Right renal pelvis (tissue), 4 donors: ENCODE data around the gene PYGM. TPM values are rescaled to one million over a fixed set of nuclear protein-coding genes. Genes with fewer than 3 reads are reported as not detected.
"Not testable (repeated sequence)": the region's sequence is repeated elsewhere in the genome, so short reads cannot be mapped to it uniquely, and the experiment has no call there.

ENCODE experiments used
- DNase-seq, 4 donors: peaks; one replicate each; pipeline ENCODE4 v3.0.0-alpha.2; 2013; ENCODE audit warnings: low read depth in 4 of 4, low spot score in 3 of 4, missing footprints in 1 of 4
- polyA plus RNA-seq, 4 donors: library from polyadenylated mRNA; unstranded; fragments of 120-200 nt; gene quantifications; one replicate each; pipeline ENCODE4 v1.2.1, GENCODE V29; 2013; ENCODE audit not compliant: insufficient read length in 4 of 4

Gene PYGM
- polyA plus RNA-seq, 4 donors: 1.5 to 3.0 (median 2.5) TPM

GRCh38 chr11:64701956-64702355 lies 57.8 kb downstream of the PYGM start:
- not testable (repeated sequence) for DNase-seq

- no peak for DNase-seq
Measured at GRCh38 chr11:64698427-64698826, 61.3 kb downstream of the PYGM start.

GRCh38 chr11:64697663-64698375 lies 62.0 kb downstream of the PYGM start:
- DNase-seq: no peak

Other genes with a start within 250 kb of the PYGM start
- 10 to 100 TPM; 18.7 to 35.7 (median 27.6) TPM for gene SLC22A11, start 204.0 kb downstream of the PYGM start, polyA plus RNA-seq
- gene SLC22A12, start 168.8 kb downstream of the PYGM start, polyA plus RNA-seq: 1 to 10 TPM; 3.3 to 5.3 (median 5.2) TPM
- gene NRXN2, start 36.8 kb downstream of the PYGM start, polyA plus RNA-seq: 10 to 100 TPM; 15.5 to 27.8 (median 17.0) TPM
- gene RASGRP2, start 15.8 kb downstream of the PYGM start, polyA plus RNA-seq: 1 to 10 TPM; 3.3 to 6.4 (median 5.4) TPM
- gene SF1, start 18.6 kb upstream of the PYGM start, polyA plus RNA-seq: 100 to 1,000 TPM; 304 to 417 (median 318) TPM
- gene MAP4K2, start 43.2 kb upstream of the PYGM start, polyA plus RNA-seq: 10 to 100 TPM; 21.4 to 21.5 (median 21.4) TPM
- 10 to 100 TPM; 35.0 to 46.6 (median 40.6) TPM for gene MEN1, start 50.6 kb upstream of the PYGM start, polyA plus RNA-seq
- 1 to 10 TPM; 4.4 to 7.1 (median 5.4) TPM for gene CDC42BPG, start 84.7 kb upstream of the PYGM start, polyA plus RNA-seq
- 10 to 100 TPM; 54.1 to 69.5 (median 60.5) TPM for gene EHD1, start 118.6 kb upstream of the PYGM start, polyA plus RNA-seq
- gene ATG2A, start 157.2 kb upstream of the PYGM start, polyA plus RNA-seq: 10 to 100 TPM; 15.5 to 25.9 (median 16.5) TPM
- gene PPP2R5B, start 164.7 kb upstream of the PYGM start, polyA plus RNA-seq: 10 to 100 TPM; 14.9 to 18.8 (median 17.9) TPM
- 1 to 10 TPM in 3 of 4 donors, under 1 TPM in 1; 0.54 to 2.8 (median 1.9) TPM for gene GPHA2, start 175.9 kb upstream of the PYGM start, polyA plus RNA-seq
- gene MAJIN, start 212.1 kb upstream of the PYGM start, polyA plus RNA-seq: 1 to 10 TPM in 2 of 4 donors, under 1 TPM in 2; 0.80 to 1.5 (median 1.00) TPM
- gene BATF2, start 237.0 kb upstream of the PYGM start, polyA plus RNA-seq: 1 to 10 TPM; 3.2 to 3.5 (median 3.3) TPM